Heart right ventricle (tissue), 16 donors: ENCODE data around the gene CTBP1. TPM values are rescaled to one million over a fixed set of nuclear protein-coding genes. Genes with fewer than 3 reads are reported as not detected.
A peak's percentile ranks its signal among the peaks of the same experiment; 100 is the strongest.

Experiments
- ATAC-seq, 8 donors: fragments of 200-7000 bp; cut with Tn5 transposase; one replicate each; pipeline ENCODE4 v1.9.1; 2020; ENCODE audit warnings: mild to moderate bottlenecking in 8 of 8, moderate library complexity in 8 of 8, moderate number of reproducible peaks in 1 of 8
- DNase-seq, 2 donors: peaks; one replicate each; pipeline ENCODE4 v3.0.0-alpha.2; 2020
- H3K27ac ChIP-seq, 10 donors: fragments of 200-600 bp; sonication (generic) in 2 of 10; one replicate each; pipeline versions ENCODE4 v1.5.0 to v1.8.0; 2020 to 2022; ENCODE audit warnings: mild to moderate bottlenecking in 3 of 10
- H3K27me3 ChIP-seq, 7 donors: fragments of 200-600 bp; one replicate each; pipeline ENCODE4 v1.8.0; 2021 to 2022; ENCODE audit warnings: mild to moderate bottlenecking in 2 of 7
- H3K36me3 ChIP-seq, 9 donors: fragments of 200-600 bp; sonication (generic) in 1 of 9; one replicate each; pipeline versions ENCODE4 v1.5.0 to v1.8.0; 2020 to 2022; ENCODE audit warnings: mild to moderate bottlenecking in 2 of 9
- H3K4me1 ChIP-seq, 9 donors: fragments of 200-600 bp; sonication (generic) in 1 of 9; one replicate each; pipeline versions ENCODE4 v1.5.0 to v1.8.0; 2020 to 2022; ENCODE audit warnings: mild to moderate bottlenecking in 4 of 9
- H3K4me3 ChIP-seq, 10 donors: fragments of 200-600 bp; sonication (generic) in 2 of 10; one replicate each; pipeline versions ENCODE4 v1.5.0 to v1.8.0; 2020 to 2022; ENCODE audit warnings: mild to moderate bottlenecking in 7 of 10, moderate library complexity in 2 of 10
- H3K9me3 ChIP-seq, 11 donors: fragments of 200-600 bp in 10 of 11; sonication (generic) in 2 of 11; one replicate each; pipeline versions ENCODE4 v1.5.0 to v1.8.0; 2013 to 2022; ENCODE audit warnings: mild to moderate bottlenecking in 2 of 11, control low read depth in 1 of 11, moderate library complexity in 1 of 11
- CTCF ChIP-seq, 9 donors: fragments of 200-600 bp; sonication (generic) in 2 of 9; IDR thresholded peaks; one replicate each; pipeline versions ENCODE4 v1.5.0 to v1.8.0; 2021 to 2022; ENCODE audit warnings: antibody characterized with exemption in 9 of 9, mild to moderate bottlenecking in 5 of 9, moderate library complexity in 1 of 9
- WGBS, 2 donors: extraction: QIAGEN DNeasy Blood & Tissue Kit; methylation state at CpG; one replicate each; pipeline ENCODE4 v1.1.7; 2013; ENCODE audit warnings: inconsistent platforms in 1 of 2; 5-methylcytosine and 5-hydroxymethylcytosine counted together
- intact Hi-C, 10 donors: fragments of 100-400 bp; cut with DNase I; formaldehyde crosslinking; loops; one replicate each; pipeline versions ENCODE4 v1.11.1 to v1.14.2; 2022
- polyA plus RNA-seq, 2 donors: library from polyadenylated mRNA; stranded (reverse); fragments of 200-250 nt; gene quantifications; one replicate each; pipeline ENCODE4 v1.2.3, GENCODE V29; 2013
- total RNA-seq, 10 donors: library from RNA; stranded (reverse); fragmentation: NEBNext Ultra II Directional in 3 of 10; extraction: Animal tissue kit (Norgen Biotek cat#: 25700) in 3 of 10; gene quantifications; one replicate each; pipeline versions ENCODE4 v1.2.1 to v1.2.4, GENCODE V29; 2021 to 2023
- donor health status: Arrhythmogenic right ventricular cardiomyopathy.
- donor health status: ischemic (EF 13 %, LVEDD 7.1; RV severe dilation, severe dysfunction).
- donor health status: healthy with polysubstance abuse.
- donor health status: DM: no; HTN: yes; CAD: no.
- donor health status: DM: no; HTN: no; CAD: no.
- donor health status: ischemic (EF 25% LVEDD 6.9; RV normal size, moderate dysfunction).
- donor health status: ischemic (EF 25% LVEDD 5.7; RV mildly dilated, moderate dysfunction).
- donor health status: healthy.
- donor health status: DM: yes; HTN: yes; CAD: no.
- donor health status: Ischemic cardiomyopathy.
- donor health status: ischemic (EF 35%, LVEDD 5.7; RV mildly dilated, moderate dysfunction).
- donor health status: nonischemic (EF 11% LVEDD 7.7; RV severe dilation, severe dysfunction).
- donor health status: DM: yes; HTN: yes; CAD: no.
- donor health status: PGD.
- donor health status: ischemic (EF 29% LVEDD 5.4; RV normal size, mild dysfunction).
- donor health status: nonischemic (EF 23%, LVEDD 6.1; RV moderate dilation, normal function).

The CTBP1 gene
- total and polyA plus RNA-seq, 12 donors, result 98.6 to 132 (median 121) TPM

GRCh38 chr4:1208266-1208961, 40.5 kb downstream of the CTBP1 start:
- Histone ChIP-seq H3K27ac (peak overlapping the region; percentile 57 to 81 (median 70)), H3K27me3 (no peaks in the 10 kb centered on the region), H3K9me3 (no peaks in the 10 kb centered on the region), H3K4me1 (peaks cover 26 to 57% (median 43%) of the 10 kb centered on the region in 9 donors), H3K36me3 (peaks cover 0 to 34% (median 14%) of the 10 kb centered on the region in 9 donors), H3K4me3 (peak overlapping the region in 5 of 10 donors; percentile 2 to 28 (median 11))
- intact Hi-C loops, result loop anchor here in 4 of 10 donors (5.0 kb wide), 3 partner anchors 36 to 41 kb away; partner anchors contain the start of genes SPON2 (in 2 of the 4) and CTBP1 (in 1 of the 4)
- DNase-seq, result peak in 1 of 2 donors; percentile 59
- peak in 7 of 8 donors; percentile 3 to 24 (median 8) for ATAC-seq
- TF ChIP-seq CTCF (IDR thresholded peaks at IDR 0.05), result no peak
- WGBS, 2 donors, result 57 to 62% methylated on average over 36 to 37 of the region's 37 CpGs

GRCh38 chr4:1207603-1208265, 41.2 kb downstream of the CTBP1 start:
- Histone ChIP-seq H3K9me3 (no peaks in the 10 kb centered on the region), H3K27me3 (no peaks in the 10 kb centered on the region), H3K4me3 (peak overlapping the region in 5 of 10 donors; percentile 2 to 28 (median 11)), H3K4me1 (peaks cover 26 to 56% (median 49%) of the 10 kb centered on the region in 9 donors), H3K27ac (peak overlapping the region; percentile 57 to 81 (median 70)), H3K36me3 (peaks cover 0 to 27% (median 7%) of the 10 kb centered on the region in 9 donors)
- WGBS, 2 donors, result 65 to 66% methylated on average over 28 of the region's 31 CpGs
- intact Hi-C loops, result loop anchor here in 4 of 10 donors (5.0 kb wide), 3 partner anchors 35 to 40 kb away; partner anchors contain the start of genes SPON2 (in 2 of the 4) and CTBP1 (in 1 of the 4)
- no peak for TF ChIP-seq CTCF (IDR thresholded peaks at IDR 0.05)
- ATAC-seq (peak; percentile 12 to 59 (median 37)), DNase-seq (peak in 1 of 2 donors; percentile 75)

GRCh38 chr4:1207157-1207470, 41.8 kb downstream of the CTBP1 start:
- 92 to 94% methylated on average over 11 to 12 of the region's 12 CpGs for WGBS, 2 donors
- ATAC-seq (no peak), DNase-seq (peak in 1 of 2 donors; percentile 14)
- no peaks in the 10 kb centered on the region for H3K9me3 ChIP-seq
- no peak overlapping the region for H3K4me3 ChIP-seq
- no peak for TF ChIP-seq CTCF (IDR thresholded peaks at IDR 0.05)
- no peak overlapping the region for H3K27ac ChIP-seq
- H3K36me3 ChIP-seq, result peaks cover 0 to 21% (median 1%) of the 10 kb centered on the region in 9 donors
- H3K4me1 ChIP-seq, result peaks cover 26 to 56% (median 50%) of the 10 kb centered on the region in 9 donors
- intact Hi-C loops, result loop anchor here in 4 of 10 donors (5.0 kb wide), 3 partner anchors 35 to 40 kb away; partner anchors contain the start of genes SPON2 (in 2 of the 4) and CTBP1 (in 1 of the 4)
- H3K27me3 ChIP-seq, result no peaks in the 10 kb centered on the region
